ENCODE results near the gene PLB1. TPM values are rescaled to one million over a fixed set of nuclear protein-coding genes. Genes with fewer than 3 reads are reported as not detected.

PLB1 gene
- total RNA-seq, 2 experiments from 2014 or later, result 1.3 to 1.6 TPM

- H3K4me1 ChIP-seq (ENCODE audit: insufficient read depth, low read length), result no peaks in the 10 kb centered on the region
- intact Hi-C loops (cut with DNase I, micrococcal nuclease), result no loop called here
- no peak overlapping the region for H3K4me3 Mint-ChIP-seq
- H3K36me3 Mint-ChIP-seq (ENCODE audit: low read depth), result no peaks in the 10 kb centered on the region
- ChIA-PET CTCF (no interaction called here), POLR2A (no interaction called here)
- DNase-seq (no peak), ATAC-seq (ENCODE audit: poor library complexity) (no peak)
- H3K27ac ChIP-seq (ENCODE audit: low read depth in 1 of 2, low read length in 2 of 2), result no peak overlapping the region
- no peaks in the 10 kb centered on the region for H3K4me1 Mint-ChIP-seq (ENCODE audit: low read depth)
- H3K27me3 ChIP-seq (ENCODE audit: control insufficient read depth in 1 of 2, insufficient read depth in 2 of 2, low read length in 2 of 2), result peaks cover 2 to 4% of the 10 kb centered on the region in 2 experiments
- no peak overlapping the region for H3K4me3 ChIP-seq (ENCODE audit: low read length)
- no peaks in the 10 kb centered on the region for H3K36me3 ChIP-seq (ENCODE audit: insufficient read depth, low read length)
- H3K9me3 ChIP-seq (ENCODE audit: control insufficient read depth in 1 of 2, insufficient read depth in 1 of 2, low read length in 2 of 2), result no peaks in the 10 kb centered on the region
- H3K27me3 Mint-ChIP-seq, result no peaks in the 10 kb centered on the region
- TF ChIP-seq CTCF (IDR thresholded peaks at IDR 0.05), result no peak
- no peak overlapping the region for H3K27ac Mint-ChIP-seq
- H3K9me3 Mint-ChIP-seq, result no peaks in the 10 kb centered on the region
These were observed 34.9 kb downstream of the PLB1 start for GRCh38 chr2:28530782-28531181.

- CTCF ChIA-PET, result no interaction called here
- H3K4me3 ChIP-seq (ENCODE audit: low read length), result no peak overlapping the region
- Mint-ChIP-seq H3K4me3 (no peak overlapping the region), H3K9me3 (no peaks in the 10 kb centered on the region), H3K27me3 (no peaks in the 10 kb centered on the region), H3K27ac (no peak overlapping the region), H3K4me1 (ENCODE audit: low read depth) (no peaks in the 10 kb centered on the region), H3K36me3 (ENCODE audit: low read depth) (no peaks in the 10 kb centered on the region)
- no peaks in the 10 kb centered on the region for H3K36me3 ChIP-seq (ENCODE audit: insufficient read depth, low read length)
- POLR2A ChIA-PET, result no interaction called here
- H3K4me1 ChIP-seq (ENCODE audit: insufficient read depth, low read length), result no peaks in the 10 kb centered on the region
- no peaks in the 10 kb centered on the region for H3K9me3 ChIP-seq (ENCODE audit: control insufficient read depth in 1 of 2, insufficient read depth in 1 of 2, low read length in 2 of 2)
- ATAC-seq (ENCODE audit: poor library complexity) (no peak), DNase-seq (no peak)
- peaks cover 0 to 4% of the 10 kb centered on the region in 2 experiments for H3K27me3 ChIP-seq (ENCODE audit: control insufficient read depth in 1 of 2, insufficient read depth in 2 of 2, low read length in 2 of 2)
- no peak overlapping the region for H3K27ac ChIP-seq (ENCODE audit: low read depth in 1 of 2, low read length in 2 of 2)
- TF ChIP-seq CTCF (IDR thresholded peaks at IDR 0.05), result no peak
- intact Hi-C loops (cut with DNase I, micrococcal nuclease), result no loop called here
These were observed 36.5 kb downstream of the PLB1 start for GRCh38 chr2:28532399-28532798.

GRCh38 chr2:28533044-28533680, 37.3 kb downstream of the PLB1 start:
- H3K27me3 ChIP-seq (ENCODE audit: control insufficient read depth in 1 of 2, insufficient read depth in 2 of 2, low read length in 2 of 2), result peaks cover 0 to 4% of the 10 kb centered on the region in 2 experiments
- ATAC-seq (ENCODE audit: poor library complexity), result no peak
- Mint-ChIP-seq H3K4me1 (ENCODE audit: low read depth) (no peaks in the 10 kb centered on the region), H3K9me3 (no peaks in the 10 kb centered on the region), H3K27ac (no peak overlapping the region), H3K27me3 (no peaks in the 10 kb centered on the region), H3K36me3 (ENCODE audit: low read depth) (no peaks in the 10 kb centered on the region), H3K4me3 (no peak overlapping the region)
- DNase-seq, result no peak
- H3K36me3 ChIP-seq (ENCODE audit: insufficient read depth, low read length), result no peaks in the 10 kb centered on the region
- H3K27ac ChIP-seq (ENCODE audit: low read depth in 1 of 2, low read length in 2 of 2), result no peak overlapping the region
- ChIA-PET CTCF (no interaction called here), POLR2A (no interaction called here)
- no peaks in the 10 kb centered on the region for H3K4me1 ChIP-seq (ENCODE audit: insufficient read depth, low read length)
- H3K4me3 ChIP-seq (ENCODE audit: low read length), result no peak overlapping the region
- no peaks in the 10 kb centered on the region for H3K9me3 ChIP-seq (ENCODE audit: control insufficient read depth in 1 of 2, insufficient read depth in 1 of 2, low read length in 2 of 2)
- no peak for TF ChIP-seq CTCF (IDR thresholded peaks at IDR 0.05)
- intact Hi-C loops (cut with DNase I, micrococcal nuclease), result no loop called here

Data from CD4-positive, alpha-beta T cell (primary cell).